ENCODE measurements around the gene LTC4S. TPM values are rescaled to one million over a fixed set of nuclear protein-coding genes. Genes with fewer than 3 reads are reported as not detected.

The LTC4S gene
- total RNA-seq, 1 experiment from 2014 or later = 3.7 TPM

DNA sequence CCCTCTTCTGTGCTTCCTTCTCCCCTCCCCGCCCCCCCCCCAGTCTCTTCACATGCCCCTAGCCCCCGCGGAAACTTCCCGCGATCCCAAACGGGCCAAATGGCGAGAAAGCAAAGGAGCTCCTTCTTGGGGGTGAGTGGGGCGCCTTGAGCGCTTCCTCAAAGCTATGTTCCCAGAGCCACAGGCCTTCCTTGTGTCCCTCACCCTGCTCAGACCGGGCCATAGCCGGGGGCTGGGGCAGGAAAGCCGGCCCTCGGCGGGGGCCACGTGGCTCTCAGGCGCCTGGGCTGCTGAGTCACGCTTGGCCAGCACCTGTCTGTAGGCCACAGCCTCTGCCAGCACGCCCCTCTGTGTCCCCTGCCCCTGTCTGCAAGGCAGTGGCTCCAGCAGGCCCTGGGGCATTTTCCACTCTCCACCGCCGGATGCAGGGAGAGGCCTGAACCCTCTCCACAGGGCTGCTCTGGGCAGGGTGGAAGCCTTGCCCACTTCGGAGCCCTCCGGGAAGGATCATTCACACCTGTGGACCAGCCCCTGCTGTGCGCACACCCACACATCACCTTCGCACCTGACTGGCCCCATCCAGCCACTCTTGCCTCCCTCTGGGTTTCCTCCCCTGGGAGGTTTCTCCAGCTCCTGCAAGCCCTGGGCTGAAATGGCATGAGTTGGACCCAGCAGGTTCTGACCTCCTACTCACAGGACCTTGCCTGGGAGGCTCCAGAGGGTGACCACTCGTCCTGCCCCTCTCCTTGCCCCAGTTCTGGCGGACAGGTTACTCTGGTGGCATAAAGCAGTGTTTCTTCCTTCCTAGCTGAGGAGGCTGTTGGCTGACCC is 25.7 kb downstream of the LTC4S start:
- Histone ChIP-seq H2BK20ac (ENCODE audit: low read depth, low read length, poor library complexity, severe bottlenecking) (no peak overlapping the region), H2BK120ac (ENCODE audit: low read depth, low read length, poor library complexity, severe bottlenecking) (no peak overlapping the region), H3K18ac (ENCODE audit: insufficient read length, low read depth, low read length) (peak overlapping the region; percentile 64), H4K8ac (replicated peaks; ENCODE audit: insufficient read length, low read depth, low read length) (no peak overlapping the region), H3K23me2 (ENCODE audit: insufficient read length, low read depth, low read length, poor library complexity, severe bottlenecking) (peaks cover 16% of the 10 kb centered on the region), H2BK15ac (ENCODE audit: low read depth, low read length) (no peak overlapping the region), H3K56ac (ENCODE audit: insufficient read length, low read depth, low read length) (no peak overlapping the region), H4K5ac (ENCODE audit: insufficient read length, low read depth, low read length) (no peak overlapping the region), H4K20me1 (ENCODE audit: control insufficient read depth, insufficient read depth, insufficient read length) (no peaks in the 10 kb centered on the region), H3K27me3 (ENCODE audit: insufficient read depth, low read length) (no peaks in the 10 kb centered on the region), H3K23ac (ENCODE audit: insufficient read length, low read depth, low read length) (no peak overlapping the region), H2BK5ac (ENCODE audit: insufficient read length, low read length) (no peak overlapping the region), H3T11ph (ENCODE audit: low read length) (no peak overlapping the region), H2BK12ac (ENCODE audit: insufficient read length, low read depth, low read length) (no peak overlapping the region), H2AK5ac (ENCODE audit: insufficient read length, low read length) (no peak overlapping the region), H3K14ac (ENCODE audit: insufficient read depth, low read length) (peak overlapping the region; percentile 7; the same call in 1 of the 2 replicates), H3K9ac (ENCODE audit: extremely low read depth, insufficient read length, low read length) (no peak overlapping the region), H3K79me1 (ENCODE audit: insufficient read depth, low read depth, low read length, poor library complexity, severe bottlenecking) (peaks cover 10% of the 10 kb centered on the region), H4K91ac (ENCODE audit: insufficient read length, low read depth, low read length) (no peak overlapping the region), H2AFZ (ENCODE audit: low read length) (no peak overlapping the region), H3K4me1 (ENCODE audit: insufficient read depth, low read length) (peaks cover 3% of the 10 kb centered on the region; the same call in 1 of the 2 replicates), H3K9me3 (ENCODE audit: control insufficient read depth, low read depth, low read length) (no peaks in the 10 kb centered on the region), H3K27ac (ENCODE audit: insufficient read length, low read depth, low read length) (no peak overlapping the region), H3K4me2 (ENCODE audit: insufficient read depth, insufficient read length, low read length) (peak overlapping the region; percentile 23), H3K79me2 (ENCODE audit: insufficient read depth, low read length) (peaks cover 9% of the 10 kb centered on the region; the same call in 1 of the 2 replicates), H3K4ac (ENCODE audit: low read depth, low read length) (no peak overlapping the region)
- H3K27ac Mint-ChIP-seq = peak overlapping the region in 2 of 3 experiments; percentile 18 to 89; a peak in 3 of 7 replicates
- no peaks in the 10 kb centered on the region; a peak in 2 of 5 replicates for H3K9me3 Mint-ChIP-seq
- WGBS (ENCODE audit: extremely low coverage, insufficient read length, low lambda C conversion rate) = no CpG with 5 or more reads among the region's 26 CpGs
- H3K36me3 Mint-ChIP-seq (ENCODE audit: insufficient read depth in 1 of 3, low read depth in 3 of 3) = peaks cover 10 to 26% (median 22%) of the 10 kb centered on the region in 3 experiments
- peak overlapping the region in 1 of 2 experiments; percentile 80; a peak in 3 of 5 replicates for H3K4me3 Mint-ChIP-seq
- H3K27me3 Mint-ChIP-seq (ENCODE audit: low read depth) = peaks cover 13% of the 10 kb centered on the region
- H3K4me1 Mint-ChIP-seq = peaks cover 30 to 35% of the 10 kb centered on the region in 2 experiments
- DNase-seq = peak; percentile 90
- no peak for TF ChIP-seq CTCF (conservative IDR thresholded peaks at IDR 0.05)

Data from H9 (cell line).